A673 (cell line): Measurements from ENCODE around the gene MYL11.

ENCODE experiments used
- EZH2 ChIP-seq: fragments of 200-600 bp; sonication (generic); IDR thresholded peaks from 2 replicates; pipeline ENCODE4 v1.6.1; 2017; ENCODE audit warnings: borderline replicate concordance, low read depth, mild to moderate bottlenecking, mixed read lengths, antibody characterized with exemption, low read length; ENCODE audit not compliant: poor library complexity, severe bottlenecking
- TF ChIP-seq, protein P1 (sequence below): fragments of 300-800, 200-600 bp; sonication (generic); conservative IDR thresholded peaks from 2 replicates; pipeline ENCODE4 v1.5.1; 2017; ENCODE audit warnings: low read depth, mild to moderate bottlenecking, antibody characterized with exemption, low read length, moderate library complexity, mixed read lengths

DNA sequence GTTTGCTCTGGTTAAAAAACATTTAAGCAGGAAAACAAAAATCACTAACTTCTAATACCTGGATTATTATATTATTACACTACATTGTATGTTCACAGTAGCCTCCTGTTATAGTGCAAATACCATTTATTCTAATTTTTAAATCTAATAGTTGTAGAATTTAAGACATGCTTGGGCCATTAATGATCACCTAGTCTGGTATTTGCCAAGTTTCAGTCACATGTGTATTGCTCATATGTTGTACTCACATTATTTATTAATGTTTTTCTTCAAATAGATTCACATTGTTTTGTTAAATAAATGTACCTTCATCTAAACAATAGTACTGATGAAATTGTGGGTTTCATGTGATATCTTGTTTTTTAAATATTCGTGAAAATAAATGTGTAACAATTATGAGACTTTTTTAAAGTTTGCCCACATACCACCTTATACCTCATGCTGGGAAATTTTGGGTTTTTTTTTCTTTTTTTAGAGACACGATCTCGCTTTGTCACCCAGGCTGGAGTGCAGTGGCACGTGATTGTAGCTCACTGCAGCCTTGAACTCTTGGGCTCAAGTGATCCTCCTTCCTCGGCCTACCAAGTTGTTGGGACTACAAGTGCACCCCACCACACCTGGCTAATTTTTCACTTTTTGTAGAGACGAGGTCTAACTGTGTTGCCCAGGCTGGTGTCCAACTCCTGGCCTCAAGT, 38.7 kb downstream of the MYL11 start:
- TF ChIP-seq, protein P1, sequence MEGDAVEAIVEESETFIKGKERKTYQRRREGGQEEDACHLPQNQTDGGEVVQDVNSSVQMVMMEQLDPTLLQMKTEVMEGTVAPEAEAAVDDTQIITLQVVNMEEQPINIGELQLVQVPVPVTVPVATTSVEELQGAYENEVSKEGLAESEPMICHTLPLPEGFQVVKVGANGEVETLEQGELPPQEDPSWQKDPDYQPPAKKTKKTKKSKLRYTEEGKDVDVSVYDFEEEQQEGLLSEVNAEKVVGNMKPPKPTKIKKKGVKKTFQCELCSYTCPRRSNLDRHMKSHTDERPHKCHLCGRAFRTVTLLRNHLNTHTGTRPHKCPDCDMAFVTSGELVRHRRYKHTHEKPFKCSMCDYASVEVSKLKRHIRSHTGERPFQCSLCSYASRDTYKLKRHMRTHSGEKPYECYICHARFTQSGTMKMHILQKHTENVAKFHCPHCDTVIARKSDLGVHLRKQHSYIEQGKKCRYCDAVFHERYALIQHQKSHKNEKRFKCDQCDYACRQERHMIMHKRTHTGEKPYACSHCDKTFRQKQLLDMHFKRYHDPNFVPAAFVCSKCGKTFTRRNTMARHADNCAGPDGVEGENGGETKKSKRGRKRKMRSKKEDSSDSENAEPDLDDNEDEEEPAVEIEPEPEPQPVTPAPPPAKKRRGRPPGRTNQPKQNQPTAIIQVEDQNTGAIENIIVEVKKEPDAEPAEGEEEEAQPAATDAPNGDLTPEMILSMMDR: no peak
- no peak for TF ChIP-seq EZH2
